VCaP (cell line): ENCODE measurements around the gene TLE3.

Source experiments
- H3K27ac ChIP-seq: fragments of 450-650 bp; 2 replicates; pipeline ENCODE4 v1.5.1; 2017
- TF ChIP-seq, protein P1 (sequence below): fragments of 450-650 bp; conservative IDR thresholded peaks from 2 replicates; pipeline ENCODE4 v1.5.1; 2017; ENCODE audit warnings: mild to moderate bottlenecking, moderate library complexity

TLE3 gene

DNA sequence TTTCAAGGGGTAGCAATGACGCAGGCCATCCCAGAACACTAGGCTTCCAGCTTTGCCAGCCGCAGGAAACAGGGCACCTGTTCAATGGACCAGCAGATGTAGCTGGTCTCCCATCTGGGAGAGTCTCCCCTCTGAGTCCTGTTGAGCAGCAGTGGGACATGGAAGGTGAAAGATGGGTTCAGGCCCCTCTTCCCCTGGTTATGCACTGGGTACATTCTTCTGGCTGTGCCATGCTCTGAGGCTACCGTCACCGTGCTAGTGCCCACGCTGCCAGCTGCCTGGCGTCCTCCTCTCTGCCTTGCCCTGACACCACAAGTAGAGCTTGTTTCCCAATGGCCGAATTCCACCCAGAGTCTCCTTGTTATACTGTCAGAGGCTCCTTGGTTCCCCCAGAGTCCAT, 63.1 kb downstream of the TLE3 start:
- TF ChIP-seq, protein P1, sequence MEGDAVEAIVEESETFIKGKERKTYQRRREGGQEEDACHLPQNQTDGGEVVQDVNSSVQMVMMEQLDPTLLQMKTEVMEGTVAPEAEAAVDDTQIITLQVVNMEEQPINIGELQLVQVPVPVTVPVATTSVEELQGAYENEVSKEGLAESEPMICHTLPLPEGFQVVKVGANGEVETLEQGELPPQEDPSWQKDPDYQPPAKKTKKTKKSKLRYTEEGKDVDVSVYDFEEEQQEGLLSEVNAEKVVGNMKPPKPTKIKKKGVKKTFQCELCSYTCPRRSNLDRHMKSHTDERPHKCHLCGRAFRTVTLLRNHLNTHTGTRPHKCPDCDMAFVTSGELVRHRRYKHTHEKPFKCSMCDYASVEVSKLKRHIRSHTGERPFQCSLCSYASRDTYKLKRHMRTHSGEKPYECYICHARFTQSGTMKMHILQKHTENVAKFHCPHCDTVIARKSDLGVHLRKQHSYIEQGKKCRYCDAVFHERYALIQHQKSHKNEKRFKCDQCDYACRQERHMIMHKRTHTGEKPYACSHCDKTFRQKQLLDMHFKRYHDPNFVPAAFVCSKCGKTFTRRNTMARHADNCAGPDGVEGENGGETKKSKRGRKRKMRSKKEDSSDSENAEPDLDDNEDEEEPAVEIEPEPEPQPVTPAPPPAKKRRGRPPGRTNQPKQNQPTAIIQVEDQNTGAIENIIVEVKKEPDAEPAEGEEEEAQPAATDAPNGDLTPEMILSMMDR, result no peak
- no peak overlapping the region for H3K27ac ChIP-seq

- no peak overlapping the region for H3K27ac ChIP-seq
- TF ChIP-seq, protein P1, result no peak
These were observed 63.6 kb downstream of the TLE3 start for GRCh38 chr15:70034141-70034540.

GRCh38 chr15:70033529-70034140, 64.1 kb downstream of the TLE3 start:
- H3K27ac ChIP-seq, result no peak overlapping the region
- TF ChIP-seq, protein P1, result no peak

- TF ChIP-seq, protein P1, result no peak
- H3K27ac ChIP-seq, result no peak overlapping the region
These were observed 64.6 kb downstream of the TLE3 start for GRCh38 chr15:70033109-70033508.

DNA sequence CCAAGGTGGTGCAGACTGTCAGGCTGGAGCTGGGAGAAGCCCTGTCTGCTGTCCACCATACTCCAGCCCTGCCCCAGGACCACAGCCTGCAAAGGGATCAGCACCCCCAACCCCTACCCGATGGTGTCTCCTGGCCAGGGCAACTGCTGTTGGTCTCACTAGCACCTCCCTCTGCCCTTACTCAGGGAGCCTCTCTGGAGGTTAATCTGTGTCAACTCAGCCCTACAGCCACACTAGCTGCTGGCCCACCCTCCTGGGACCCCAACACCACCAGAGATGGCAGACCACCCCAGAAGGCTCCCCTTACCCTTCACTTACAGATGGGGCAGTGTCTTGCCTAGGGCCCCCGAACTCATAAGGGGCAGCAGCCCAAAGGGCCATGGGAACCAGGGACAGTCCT, 65.2 kb downstream of the TLE3 start:
- no peak overlapping the region for H3K27ac ChIP-seq
- TF ChIP-seq, protein P1, result no peak

GRCh38 chr15:70031713-70032112, 66.0 kb downstream of the TLE3 start:
- no peak overlapping the region for H3K27ac ChIP-seq
- TF ChIP-seq, protein P1, result no peak

DNA sequence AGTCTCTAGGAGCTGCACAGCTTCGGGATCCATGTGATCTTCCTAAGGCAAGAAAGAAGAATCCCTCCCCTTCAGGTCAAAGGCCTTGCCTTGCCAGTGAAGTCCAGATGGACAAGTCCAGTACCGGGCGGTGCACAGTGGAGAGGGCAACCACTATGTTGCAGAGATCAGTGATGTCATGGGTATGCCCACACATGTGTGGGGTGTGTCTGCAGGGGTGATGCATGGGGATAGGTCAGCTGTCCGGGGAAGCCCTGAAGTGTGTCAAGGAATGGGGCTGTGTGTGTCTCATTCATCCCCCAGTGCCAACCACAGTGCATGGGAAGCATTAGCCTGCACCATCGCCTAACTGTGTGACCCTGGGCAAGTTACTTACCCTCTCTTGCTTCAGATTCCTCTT, 66.5 kb downstream of the TLE3 start:
- TF ChIP-seq, protein P1, result no peak
- no peak overlapping the region for H3K27ac ChIP-seq

- TF ChIP-seq, protein P1, result no peak
- no peak overlapping the region for H3K27ac ChIP-seq
These were observed 66.9 kb downstream of the TLE3 start for GRCh38 chr15:70030851-70031250.
